Pancreas (tissue), 10 donors: ENCODE results near the gene AKT1S1. TPM values are rescaled to one million over a fixed set of nuclear protein-coding genes. Genes with fewer than 3 reads are reported as not detected.

Experiments
- ATAC-seq, 4 donors: fragments of 200-7000 bp; cut with Tn5 transposase; one replicate each; pipeline versions ENCODE4 v1.8.0 to v1.9.1; 2020; ENCODE audit warnings: mild to moderate bottlenecking in 4 of 4, moderate library complexity in 4 of 4
- DNase-seq, 6 donors: peaks; one replicate each; pipeline ENCODE4 v3.0.0-alpha.2; 2020
- FAIRE-seq: peaks from 2 replicates; lab custom pipeline; 2012; peaks lifted over from hg19 to GRCh38; lab: Jason Lieb, UNC
- H3K27ac ChIP-seq, 4 donors: fragments of 200-600 bp; sonication (generic); 1 replicate in 3 of 4; 2 replicates in 1 of 4; pipeline versions ENCODE4 v1.5.0 to v1.8.0; 2020
- H3K27me3 ChIP-seq, 4 donors: fragments of 200-600 bp; one replicate each; pipeline ENCODE4 v1.8.0; 2021
- H3K36me3 ChIP-seq, 3 donors: fragments of 200-600 bp; sonication (generic) in 1 of 3; one replicate each; pipeline versions ENCODE4 v1.5.0 to v1.8.0; 2020 to 2021
- H3K4me1 ChIP-seq, 3 donors: fragments of 200-600 bp; one replicate each; pipeline ENCODE4 v1.8.0; 2021
- H3K4me3 ChIP-seq, 4 donors: fragments of 200-600 bp; sonication (generic) in 2 of 4; one replicate each; pipeline versions ENCODE4 v1.5.0 to v1.8.0; 2020 to 2021
- H3K9me3 ChIP-seq, 4 donors: fragments of 200-600 bp; one replicate each; pipeline ENCODE4 v1.8.0; 2021
- WGBS, 2 donors: extraction: QIAGEN DNeasy Blood & Tissue Kit; methylation state at CpG; one replicate each; pipeline ENCODE4 v1.1.7; 2013; 5-methylcytosine and 5-hydroxymethylcytosine counted together
- intact Hi-C, 3 donors: fragments of 100-400 bp; cut with DNase I; formaldehyde crosslinking; loops; one replicate each; pipeline versions ENCODE4 v1.11.1 to v1.14.2; 2022
- polyA plus RNA-seq, 2 donors: library from polyadenylated mRNA; stranded (reverse); fragments of 200-250 nt; gene quantifications; one replicate each; pipeline ENCODE4 v1.2.3, GENCODE V29; 2013
- total RNA-seq, 6 donors: library from RNA; stranded (reverse); fragmentation: NEBNext Ultra II Directional in 4 of 6; extraction: Animal tissue kit (Norgen Biotek cat#: 25700) in 4 of 6; gene quantifications; one replicate each; pipeline versions ENCODE4 v1.2.1 to v1.2.4, GENCODE V29; 2021 to 2023
- TF ChIP-seq, protein P1 (sequence below), 4 donors: fragments of 200-600 bp; sonication (generic) in 3 of 4; IDR thresholded peaks; one replicate each; pipeline versions ENCODE4 v1.5.0 to v1.8.0; 2021; ENCODE audit warnings: antibody characterized with exemption in 4 of 4
- donor health status: healthy with polysubstance abuse.
- donor health status: DM: no; HTN: no; CAD: no; lungs with moderate emphysema.
- donor health status: DM: no; HTN: no; CAD: no.
- donor health status: control.
- donor health status: control.
- donor health status: Bipolar disorder and iron deficiency.
- donor health status: DM: yes; HTN: yes; CAD: no.
- donor health status: DM: no; HTN: no; CAD: no.
- donor health status: DM: no; HTN: no; CAD: no.
- donor health status: DM: yes; HTN: yes; CAD: no.

AKT1S1 gene
- total and polyA plus RNA-seq, 8 donors = 13.8 to 31.1 (median 18.1) TPM

DNA sequence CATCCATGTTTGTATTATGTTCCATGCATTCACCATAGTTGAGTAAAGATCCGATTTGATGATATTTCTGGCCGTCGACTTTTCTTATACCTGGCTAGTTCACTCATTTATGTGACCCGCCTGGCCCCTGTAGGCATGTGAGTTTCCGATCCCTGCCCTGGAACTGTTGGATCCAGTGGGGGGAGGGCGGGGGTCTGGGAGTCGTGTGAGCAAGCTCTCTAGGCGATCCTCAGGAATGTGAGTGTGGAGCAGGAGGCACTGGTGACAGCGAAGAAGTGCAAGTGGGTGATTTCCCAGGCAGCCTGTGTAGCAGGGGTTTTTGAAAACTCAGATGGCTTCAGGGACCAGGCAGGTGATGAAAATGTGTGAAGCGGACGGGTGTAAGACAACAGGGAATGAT, 36.8 kb downstream of the AKT1S1 start:
- FAIRE-seq (no peak), DNase-seq (no peak), ATAC-seq (no peak)
- Histone ChIP-seq H3K36me3 (peaks cover 0 to 35% (median 11%) of the 10 kb centered on the region in 3 donors), H3K27ac (no peak overlapping the region), H3K4me1 (no peaks in the 10 kb centered on the region), H3K4me3 (no peak overlapping the region), H3K9me3 (no peaks in the 10 kb centered on the region), H3K27me3 (no peaks in the 10 kb centered on the region)
- WGBS, 2 donors = 91 to 94% methylated on average over 11 of the region's 11 CpGs
- TF ChIP-seq, protein P1, sequence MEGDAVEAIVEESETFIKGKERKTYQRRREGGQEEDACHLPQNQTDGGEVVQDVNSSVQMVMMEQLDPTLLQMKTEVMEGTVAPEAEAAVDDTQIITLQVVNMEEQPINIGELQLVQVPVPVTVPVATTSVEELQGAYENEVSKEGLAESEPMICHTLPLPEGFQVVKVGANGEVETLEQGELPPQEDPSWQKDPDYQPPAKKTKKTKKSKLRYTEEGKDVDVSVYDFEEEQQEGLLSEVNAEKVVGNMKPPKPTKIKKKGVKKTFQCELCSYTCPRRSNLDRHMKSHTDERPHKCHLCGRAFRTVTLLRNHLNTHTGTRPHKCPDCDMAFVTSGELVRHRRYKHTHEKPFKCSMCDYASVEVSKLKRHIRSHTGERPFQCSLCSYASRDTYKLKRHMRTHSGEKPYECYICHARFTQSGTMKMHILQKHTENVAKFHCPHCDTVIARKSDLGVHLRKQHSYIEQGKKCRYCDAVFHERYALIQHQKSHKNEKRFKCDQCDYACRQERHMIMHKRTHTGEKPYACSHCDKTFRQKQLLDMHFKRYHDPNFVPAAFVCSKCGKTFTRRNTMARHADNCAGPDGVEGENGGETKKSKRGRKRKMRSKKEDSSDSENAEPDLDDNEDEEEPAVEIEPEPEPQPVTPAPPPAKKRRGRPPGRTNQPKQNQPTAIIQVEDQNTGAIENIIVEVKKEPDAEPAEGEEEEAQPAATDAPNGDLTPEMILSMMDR (IDR thresholded peaks at IDR 0.05) = no peak
- intact Hi-C loops = no loop called here

DNA sequence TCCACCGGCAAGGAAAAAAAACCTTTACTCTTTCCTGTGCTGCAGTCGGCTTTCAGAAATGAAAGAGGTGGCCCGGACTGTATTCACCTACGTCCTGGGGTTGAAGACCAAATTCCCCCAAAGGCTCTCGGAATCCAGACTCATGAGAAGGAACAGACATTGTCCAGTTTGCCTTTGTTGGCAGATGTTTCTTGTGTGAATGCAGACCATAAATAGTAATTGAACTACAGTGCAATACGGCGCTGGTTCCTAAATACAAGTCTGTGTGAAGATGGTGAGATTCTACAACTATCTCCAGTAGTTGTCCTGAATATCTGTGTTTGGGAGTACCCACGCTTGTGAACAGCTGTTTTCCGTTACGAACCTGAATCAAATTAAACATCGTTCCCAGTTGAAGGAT, 37.4 kb downstream of the AKT1S1 start:
- H3K27me3 ChIP-seq = no peaks in the 10 kb centered on the region
- TF ChIP-seq, protein P1 (IDR thresholded peaks at IDR 0.05) = no peak
- WGBS, 2 donors = 92 to 94% methylated on average over 11 of the region's 11 CpGs
- no peak overlapping the region for H3K4me3 ChIP-seq
- H3K27ac ChIP-seq = no peak overlapping the region
- ATAC-seq (no peak), DNase-seq (no peak), FAIRE-seq (no peak)
- H3K9me3 ChIP-seq = no peaks in the 10 kb centered on the region
- H3K4me1 ChIP-seq = no peaks in the 10 kb centered on the region
- peaks cover 0 to 41% (median 17%) of the 10 kb centered on the region in 3 donors for H3K36me3 ChIP-seq
- intact Hi-C loops = no loop called here

DNA sequence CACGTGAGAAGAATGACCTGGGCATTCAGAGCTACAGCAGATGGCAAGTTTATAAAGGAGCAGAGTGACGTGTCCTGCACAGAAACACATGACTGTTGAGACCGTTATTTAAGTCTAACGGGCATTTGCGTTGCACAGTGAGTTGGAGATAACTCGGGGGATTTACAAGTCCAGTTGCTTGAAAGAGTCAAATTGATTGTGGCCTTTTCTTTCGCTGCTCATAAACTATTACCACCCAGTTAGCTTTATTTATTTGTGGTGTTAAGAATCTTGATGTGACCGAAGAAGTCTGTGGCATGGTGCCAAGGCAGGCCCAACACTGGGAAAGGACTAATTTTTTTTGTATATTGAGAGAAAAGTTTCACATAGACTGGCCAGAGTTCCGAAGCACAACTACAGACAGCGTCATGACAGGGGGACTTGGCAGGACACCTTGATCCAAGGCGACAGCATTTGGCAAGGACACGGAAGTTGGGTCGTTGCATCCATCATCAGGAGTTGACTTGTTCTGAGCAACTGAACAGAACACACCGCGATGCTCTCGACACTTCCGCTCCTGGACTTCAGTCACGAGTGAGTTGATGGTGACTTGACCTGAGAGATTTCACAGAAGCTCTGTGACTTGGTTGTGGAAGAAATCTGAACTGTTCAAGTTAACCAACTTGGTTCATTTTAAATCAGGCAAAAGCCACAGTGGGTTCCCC, 38.1 kb downstream of the AKT1S1 start:
- intact Hi-C loops = no loop called here
- WGBS, 2 donors = 87 to 89% methylated on average over 18 of the region's 18 CpGs
- FAIRE-seq = no peak
- peaks cover 0 to 47% (median 21%) of the 10 kb centered on the region in 3 donors for H3K36me3 ChIP-seq
- TF ChIP-seq, protein P1 (IDR thresholded peaks at IDR 0.05) = no peak
- H3K4me3 ChIP-seq = no peak overlapping the region
- no peak for ATAC-seq
- H3K27ac ChIP-seq = no peak overlapping the region
- no peaks in the 10 kb centered on the region for H3K4me1 ChIP-seq
- no peak for DNase-seq
- H3K9me3 ChIP-seq = no peaks in the 10 kb centered on the region
- H3K27me3 ChIP-seq = no peaks in the 10 kb centered on the region

DNA sequence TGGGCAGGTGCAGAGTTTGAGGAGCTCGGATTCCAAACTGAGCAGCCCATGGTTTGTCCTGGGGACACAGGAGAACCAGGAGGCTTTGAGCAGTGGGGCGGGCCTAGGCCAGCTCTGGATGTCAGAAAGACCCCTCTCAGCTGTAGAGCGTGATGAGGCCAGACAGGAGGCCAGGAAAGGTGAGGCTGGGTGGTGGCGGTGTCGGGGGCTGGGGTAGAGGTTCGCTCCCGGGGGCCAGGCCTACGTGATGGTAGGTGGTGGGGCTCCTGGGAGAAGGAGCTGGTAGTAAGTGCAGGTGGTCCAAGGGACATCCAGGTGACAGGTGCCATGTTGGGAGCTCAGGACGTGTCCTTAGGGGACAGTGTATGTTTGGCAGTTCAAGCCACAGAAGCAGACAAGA, 39.7 kb downstream of the AKT1S1 start:
- TF ChIP-seq, protein P1 (IDR thresholded peaks at IDR 0.05) = no peak
- Histone ChIP-seq H3K36me3 (peaks cover 0 to 64% (median 22%) of the 10 kb centered on the region in 3 donors), H3K9me3 (no peaks in the 10 kb centered on the region), H3K27me3 (no peaks in the 10 kb centered on the region), H3K4me1 (no peaks in the 10 kb centered on the region), H3K27ac (no peak overlapping the region), H3K4me3 (no peak overlapping the region)
- 96 to 97% methylated on average over 9 of the region's 9 CpGs for WGBS, 2 donors
- ATAC-seq = no peak
- intact Hi-C loops = no loop called here
- no peak for FAIRE-seq
- DNase-seq = no peak

DNA sequence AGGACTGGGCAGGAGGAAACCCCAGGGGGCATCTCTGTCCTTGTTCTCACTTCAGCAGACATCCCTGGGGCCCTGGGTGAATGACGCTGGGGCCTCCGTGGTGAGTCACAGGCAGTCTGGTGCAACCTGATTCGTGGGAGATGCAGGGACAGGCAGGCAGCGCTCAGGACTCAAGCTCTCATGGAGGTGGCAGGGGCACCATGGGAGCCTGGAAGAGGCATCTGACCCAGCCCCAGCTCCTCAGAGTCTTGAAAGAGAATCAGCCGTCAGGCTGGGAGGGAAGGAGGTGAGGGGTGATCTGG, 40.2 kb downstream of the AKT1S1 start:
- no peak overlapping the region for H3K27ac ChIP-seq
- no peaks in the 10 kb centered on the region for H3K27me3 ChIP-seq
- no peaks in the 10 kb centered on the region for H3K9me3 ChIP-seq
- ATAC-seq (no peak), FAIRE-seq (no peak), DNase-seq (no peak)
- 90 to 96% methylated on average over 5 of the region's 5 CpGs for WGBS, 2 donors
- H3K36me3 ChIP-seq = peaks cover 0 to 68% (median 26%) of the 10 kb centered on the region in 3 donors
- TF ChIP-seq, protein P1 (IDR thresholded peaks at IDR 0.05) = no peak
- no peaks in the 10 kb centered on the region for H3K4me1 ChIP-seq
- intact Hi-C loops = no loop called here
- no peak overlapping the region for H3K4me3 ChIP-seq
